Stomach (tissue), 4 donors: ENCODE data around the gene KLK7.

Experiments used
- EP300 ChIP-seq: sonication (generic); formaldehyde crosslinking; IDR thresholded peaks from one replicate; pipeline ENCODE4 v1.6.1; 2017; ENCODE audit warnings: antibody characterized with exemption
- POLR2A ChIP-seq, 4 donors: fragments of 450-650 bp; IDR thresholded peaks; one replicate each; pipeline ENCODE4 v1.6.1; 2016; ENCODE audit warnings: antibody characterized with exemption in 4 of 4, control low read depth in 2 of 4, mild to moderate bottlenecking in 1 of 4, moderate library complexity in 1 of 4

DNA sequence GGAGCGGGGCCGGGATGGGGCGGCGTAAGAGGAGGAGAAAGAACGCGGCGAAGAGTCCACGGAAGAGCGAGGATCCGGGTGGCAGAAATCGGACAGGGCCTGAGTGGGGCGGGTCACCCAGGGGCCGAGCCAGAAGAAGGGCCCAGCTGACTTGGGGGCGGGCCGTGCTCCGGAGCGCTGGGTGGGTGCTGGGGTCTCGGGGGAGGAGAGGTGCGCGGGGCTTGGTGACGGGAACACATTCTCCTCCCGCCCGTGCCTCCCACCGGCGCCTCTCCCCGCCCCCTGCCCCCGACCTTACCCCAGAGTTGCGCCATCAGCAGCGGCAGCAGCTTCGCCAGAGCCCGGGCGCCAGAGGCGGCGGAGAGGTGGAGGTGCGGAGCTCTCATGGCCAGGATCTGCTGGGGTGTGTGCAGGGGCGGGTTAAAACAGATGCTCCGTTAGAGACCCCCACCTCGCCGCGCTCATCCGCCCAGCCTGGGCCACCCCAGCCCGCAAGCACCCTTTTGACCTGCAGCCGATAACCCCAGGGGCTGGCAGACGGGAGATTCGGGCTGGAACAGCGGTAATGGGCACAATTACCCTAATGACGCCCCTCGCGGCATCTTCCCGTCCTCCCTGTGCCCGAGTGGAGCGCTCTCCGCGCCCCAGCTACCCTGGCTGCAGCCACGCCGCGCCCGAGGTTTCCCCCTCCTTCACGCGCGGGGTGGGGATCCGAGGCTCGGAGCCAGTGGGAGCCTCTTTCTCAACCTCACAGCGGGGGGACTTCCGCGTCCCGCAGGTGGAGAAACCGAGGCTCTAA is 35.2 kb upstream of the KLK7 start:
- TF ChIP-seq EP300 = no peak
- no peak for TF ChIP-seq POLR2A (IDR thresholded peaks at IDR 0.05)
